ENCODE measurements around the gene KLK8.
"Not testable (repeated sequence)": the region's sequence is repeated elsewhere in the genome, so short reads cannot be mapped to it uniquely, and the experiment has no call there.

Gene KLK8

DNA sequence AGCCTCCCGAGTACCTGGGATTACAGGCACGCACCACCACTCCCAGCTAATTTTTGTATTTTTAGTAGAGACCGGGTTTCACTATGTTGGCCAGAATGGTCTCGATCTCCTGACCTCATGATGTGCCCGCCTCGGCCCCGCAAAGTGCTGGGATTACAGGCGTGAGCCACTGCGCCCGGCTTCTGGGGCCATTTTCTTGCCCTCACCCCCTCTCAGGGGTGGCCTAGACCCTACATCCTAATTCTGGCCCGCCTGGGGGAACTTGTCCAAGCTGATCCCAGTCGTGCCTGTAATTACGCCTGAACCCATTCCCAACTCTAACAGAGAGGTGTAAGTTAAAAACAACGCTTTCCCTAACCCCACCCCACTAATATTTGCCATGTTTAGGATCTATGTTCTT lies 17.0 kb downstream of the KLK8 start:
- not testable (repeated sequence) for DNase-seq (ENCODE audit: low read depth in 2 of 2, low spot score in 1 of 2)

DNA sequence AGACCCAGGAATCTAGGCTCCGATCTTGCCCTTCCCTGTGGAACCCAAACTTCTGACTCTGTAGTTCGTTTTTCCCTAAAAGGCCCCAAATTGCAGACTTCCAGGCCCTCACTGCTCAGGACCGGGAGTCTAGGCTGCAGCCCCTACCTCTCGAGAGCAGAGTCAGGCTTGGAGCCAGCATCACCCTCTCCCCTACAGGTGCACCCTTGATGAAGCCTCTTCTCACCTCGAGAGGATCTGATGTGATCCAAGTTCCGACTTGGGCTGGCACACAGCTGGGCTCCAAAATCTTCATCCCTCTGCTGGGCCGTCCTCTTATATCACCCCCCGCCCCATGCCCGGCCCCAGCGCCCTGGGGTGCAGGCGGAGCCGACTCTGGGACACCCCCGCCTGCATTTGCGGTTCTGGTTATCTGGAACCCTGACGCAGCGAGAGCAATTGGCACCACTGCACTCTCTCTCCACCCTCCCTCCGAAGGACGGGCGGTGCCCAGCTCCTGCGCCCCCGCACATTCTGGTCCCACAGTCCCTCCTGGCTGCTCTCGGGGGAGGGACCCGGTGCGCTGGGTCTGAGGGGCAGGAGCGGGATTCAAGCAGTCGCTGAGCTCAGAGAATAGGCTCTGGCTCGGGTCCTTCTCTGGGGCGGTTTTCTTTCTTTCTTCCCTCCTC lies 17.6 kb downstream of the KLK8 start, which contains the start of gene KLK7:
Gene KLK7, minus strand, starts transcription at position 293 of the 668 bp plus-strand sequence. CDS start 1,518 bp downstream, outside the sequence.
- DNase-seq (ENCODE audit: low read depth in 2 of 2, low spot score in 1 of 2) = no peak

DNA sequence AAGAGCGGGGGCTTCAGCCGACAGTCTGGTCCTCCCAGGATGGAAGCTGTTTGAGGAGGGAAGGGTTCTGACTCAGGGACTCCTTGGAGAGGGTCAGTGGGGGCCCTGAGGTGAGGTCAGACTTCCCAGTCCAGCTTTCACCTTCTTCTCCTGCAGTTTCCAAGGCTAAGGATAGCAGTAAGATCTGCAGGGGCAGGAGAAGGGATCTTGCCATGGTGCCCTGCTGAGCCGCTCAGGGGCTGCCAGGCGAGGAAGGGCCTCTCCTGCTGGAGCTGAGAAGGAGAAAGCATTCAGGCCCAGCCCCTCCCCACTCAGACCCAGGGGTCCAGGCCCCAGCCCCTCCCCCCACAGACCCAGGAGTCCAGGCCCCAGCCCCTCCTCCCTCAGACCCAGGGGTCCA lies 19.2 kb downstream of the KLK8 start:
- no peak for DNase-seq (ENCODE audit: low read depth in 2 of 2, low spot score in 1 of 2)

DNA sequence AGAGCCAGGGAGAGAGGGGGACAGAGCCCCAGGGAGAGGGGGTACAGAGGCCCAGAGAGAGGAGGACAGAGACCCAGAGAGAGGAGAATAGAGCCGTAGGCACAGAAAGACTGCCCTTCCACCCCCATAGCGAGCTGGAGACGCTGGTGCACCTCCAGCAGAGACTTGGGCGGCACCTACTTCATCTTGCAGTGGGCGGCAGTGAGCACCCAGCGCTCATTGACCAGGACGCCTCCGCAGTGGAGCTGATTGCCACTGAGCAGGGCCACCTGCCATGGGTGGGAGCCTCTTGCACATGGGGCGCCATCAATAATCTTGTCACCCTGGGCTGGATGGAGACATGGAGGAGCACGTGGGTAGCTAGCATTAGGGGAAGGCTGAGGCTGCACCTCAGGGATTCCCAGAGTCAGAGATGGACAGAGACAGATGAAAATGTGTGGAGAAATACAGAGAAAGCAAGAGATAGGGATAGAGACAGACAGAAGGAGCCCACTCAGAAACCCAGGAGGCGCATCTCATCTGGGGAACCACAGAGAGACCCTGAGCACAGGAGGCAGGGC lies 19.7 kb downstream of the KLK8 start:
- no peak for DNase-seq (ENCODE audit: low read depth in 2 of 2, low spot score in 1 of 2)

DNA sequence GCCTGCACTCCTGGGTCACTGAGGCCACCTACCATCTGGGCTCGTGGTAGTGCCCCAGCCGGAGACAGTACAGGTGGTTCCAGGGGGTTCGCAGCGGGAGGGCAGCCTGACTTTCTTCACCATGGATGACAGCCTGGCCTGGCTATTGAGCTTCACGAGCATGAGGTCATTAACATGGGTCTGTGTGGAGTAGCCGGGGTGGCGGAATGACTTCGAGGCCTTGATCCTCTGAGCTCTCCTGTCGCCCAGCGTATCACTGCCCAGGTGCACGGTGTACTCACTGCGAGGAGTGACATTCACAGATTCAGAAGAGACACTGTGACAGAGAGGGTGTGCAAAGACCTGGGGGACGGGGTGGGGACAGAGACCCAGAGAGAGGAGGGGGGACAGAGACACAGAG lies 21.2 kb downstream of the KLK8 start:
- DNase-seq (ENCODE audit: low read depth in 2 of 2, low spot score in 1 of 2) = no peak

DNA sequence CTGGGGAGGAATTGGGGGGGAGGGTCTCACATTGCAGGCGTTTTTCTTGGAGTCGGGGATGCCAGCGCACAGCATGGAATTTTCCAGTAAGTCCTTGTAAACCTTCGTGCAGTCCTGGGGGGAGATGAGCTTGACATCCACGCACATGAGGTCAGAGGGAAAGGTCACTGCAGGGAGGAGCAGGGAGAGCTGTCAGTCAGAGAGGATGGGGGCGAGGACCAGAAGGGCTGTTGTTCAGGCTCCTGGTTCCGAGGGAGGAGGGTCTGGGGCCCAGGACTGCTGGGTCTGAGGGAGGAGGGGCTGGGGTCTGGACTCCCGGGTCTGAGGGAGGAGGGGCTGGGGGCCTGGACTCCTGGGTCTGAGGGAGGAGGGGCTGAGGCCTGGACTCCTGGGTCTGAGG lies 21.6 kb downstream of the KLK8 start:
- DNase-seq (ENCODE audit: low read depth in 2 of 2, low spot score in 1 of 2) = no peak

DNA sequence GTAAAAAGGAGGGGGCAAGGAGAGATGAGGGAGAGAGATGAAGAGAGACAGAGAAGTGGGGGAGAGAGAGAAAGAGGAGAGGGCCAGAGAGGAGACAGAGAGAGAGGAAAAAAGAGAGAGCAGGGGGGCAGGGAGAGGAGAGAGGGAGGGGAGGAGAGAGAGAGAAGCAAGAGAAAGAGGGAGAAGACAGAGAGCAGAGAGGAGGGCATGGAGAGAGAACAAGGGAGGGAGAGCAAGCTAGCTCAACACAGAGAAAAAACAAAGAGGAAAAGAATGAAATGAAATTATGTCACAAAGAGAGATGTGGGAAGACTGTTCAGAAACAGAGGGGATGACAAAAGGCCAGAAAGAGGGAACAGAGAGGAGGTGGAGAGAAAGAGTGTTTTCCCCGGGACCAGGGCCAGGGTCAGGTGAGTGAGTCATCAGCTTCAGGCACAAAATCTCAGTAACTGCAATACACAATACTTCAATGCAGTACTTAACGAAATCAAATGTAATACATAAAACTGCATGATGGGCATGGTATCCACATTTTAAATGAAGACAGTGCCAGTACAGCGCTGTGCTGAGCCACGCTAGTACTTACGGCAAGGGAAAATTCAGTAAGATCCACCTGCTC lies 22.5 kb downstream of the KLK8 start:
- DNase-seq (ENCODE audit: low read depth in 2 of 2, low spot score in 1 of 2) = no peak

DNA sequence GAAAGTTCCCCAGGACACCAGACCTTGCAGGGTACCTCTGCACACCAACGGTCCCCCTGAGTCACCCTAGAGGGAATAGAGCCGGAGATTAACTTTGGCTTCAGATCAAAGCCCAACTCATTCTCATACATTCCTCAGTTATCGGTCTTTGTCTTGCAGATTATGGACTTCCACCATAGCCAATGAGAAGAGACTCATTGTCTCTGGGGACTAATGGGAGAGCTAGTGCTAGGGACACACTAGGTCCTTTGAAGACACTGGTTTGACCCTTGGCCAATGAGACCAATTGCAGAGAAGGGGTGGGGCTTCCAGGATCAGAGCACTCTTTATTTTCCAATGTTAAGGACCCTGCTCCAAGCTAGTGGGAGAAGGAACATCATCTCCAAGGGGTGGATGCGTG lies 23.8 kb downstream of the KLK8 start:
- DNase-seq (ENCODE audit: low read depth in 2 of 2, low spot score in 1 of 2) = no peak

DNA sequence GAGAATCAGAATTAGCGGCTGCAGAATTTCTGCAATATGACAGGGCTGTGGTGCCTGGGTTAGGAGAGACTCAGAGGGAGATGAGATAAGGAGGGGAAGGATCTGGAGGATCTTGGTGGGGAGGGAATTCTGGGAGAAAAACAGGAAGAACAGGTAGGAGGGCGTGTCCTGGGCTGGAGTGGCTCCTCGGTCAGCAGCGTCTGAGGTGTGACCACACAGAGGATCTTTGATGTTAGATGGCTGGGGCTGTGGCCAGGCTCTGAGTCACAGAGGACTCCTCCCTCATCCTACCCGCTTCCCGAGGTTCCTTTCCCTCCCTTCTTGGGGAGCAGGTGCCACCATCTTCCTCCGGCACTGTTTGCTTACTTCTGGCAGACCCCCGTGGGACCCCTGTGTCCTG lies 25.6 kb downstream of the KLK8 start:
- no peak for DNase-seq (ENCODE audit: low read depth in 2 of 2, low spot score in 1 of 2)

DNA sequence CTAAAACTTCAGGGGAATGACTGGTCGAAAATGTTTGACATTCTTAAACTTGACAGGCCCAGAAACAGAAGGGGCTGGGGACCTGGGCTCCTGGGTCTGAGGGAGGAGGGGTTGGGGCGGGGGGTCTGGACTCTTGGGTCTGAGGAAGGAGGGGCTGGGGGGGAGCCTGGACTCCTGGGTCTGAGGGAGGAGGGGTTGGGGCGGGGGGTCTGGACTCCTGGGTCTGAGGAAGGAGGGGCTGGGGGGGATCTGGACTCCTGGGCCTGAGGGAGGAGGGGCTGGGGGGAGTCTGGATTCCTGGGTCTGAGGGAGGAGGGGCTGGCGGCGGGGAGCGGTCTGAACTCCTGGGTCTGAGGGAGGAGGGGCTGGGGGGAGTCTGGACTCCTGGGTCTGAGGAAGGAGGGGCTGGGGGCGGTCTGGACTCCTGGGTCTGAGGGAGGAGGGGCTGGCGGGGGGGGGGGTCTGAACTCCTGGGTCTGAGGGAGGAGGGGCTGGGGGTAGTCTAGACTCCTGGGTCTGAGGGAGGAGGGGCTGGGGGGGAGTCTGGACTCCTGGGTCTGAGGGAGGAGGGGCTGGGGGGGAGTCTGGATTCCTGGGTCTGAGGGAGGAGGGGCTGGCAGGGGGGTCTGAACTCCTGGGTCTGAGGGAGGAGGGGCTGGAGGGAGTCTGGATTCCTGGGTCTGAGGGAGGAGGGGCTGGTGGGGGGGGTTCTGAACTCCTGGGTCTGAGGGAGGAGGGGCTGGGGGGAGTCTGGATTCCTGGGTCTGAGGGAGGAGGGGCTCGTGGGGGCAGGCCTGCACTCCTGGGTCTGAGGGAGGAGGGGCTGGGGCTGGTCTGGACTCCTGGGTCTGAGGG lies 26.5 kb downstream of the KLK8 start:
- no peak for DNase-seq (ENCODE audit: low read depth in 2 of 2, low spot score in 1 of 2)

DNA sequence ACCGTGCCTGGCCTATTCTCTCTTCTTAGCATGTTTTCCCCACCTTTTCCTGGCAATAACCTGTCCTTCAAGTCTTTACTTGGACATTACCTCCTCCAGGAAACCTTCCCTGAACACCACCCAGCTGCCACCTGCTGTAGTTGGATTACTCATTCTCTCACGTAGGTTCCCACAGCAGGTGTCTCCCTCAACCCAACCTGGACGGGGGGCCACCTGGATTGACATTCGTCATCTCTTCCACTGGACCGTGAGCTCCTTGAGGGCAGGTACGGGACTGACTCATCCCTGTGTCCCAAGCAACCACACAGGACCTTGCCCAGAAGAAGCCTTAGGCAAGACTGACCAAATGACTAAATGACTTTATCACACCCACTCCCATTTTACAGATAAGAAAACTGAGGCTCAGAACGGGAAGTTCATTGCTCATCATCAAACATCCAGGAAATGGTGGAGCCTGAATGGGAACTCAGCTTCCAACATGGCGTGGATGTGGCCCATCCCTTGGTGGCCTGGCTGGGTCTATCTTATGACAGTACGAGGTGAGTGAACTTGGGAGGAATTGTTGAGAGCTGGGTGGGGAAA lies 28.5 kb downstream of the KLK8 start:
- no peak for DNase-seq (ENCODE audit: low read depth in 2 of 2, low spot score in 1 of 2)

DNA sequence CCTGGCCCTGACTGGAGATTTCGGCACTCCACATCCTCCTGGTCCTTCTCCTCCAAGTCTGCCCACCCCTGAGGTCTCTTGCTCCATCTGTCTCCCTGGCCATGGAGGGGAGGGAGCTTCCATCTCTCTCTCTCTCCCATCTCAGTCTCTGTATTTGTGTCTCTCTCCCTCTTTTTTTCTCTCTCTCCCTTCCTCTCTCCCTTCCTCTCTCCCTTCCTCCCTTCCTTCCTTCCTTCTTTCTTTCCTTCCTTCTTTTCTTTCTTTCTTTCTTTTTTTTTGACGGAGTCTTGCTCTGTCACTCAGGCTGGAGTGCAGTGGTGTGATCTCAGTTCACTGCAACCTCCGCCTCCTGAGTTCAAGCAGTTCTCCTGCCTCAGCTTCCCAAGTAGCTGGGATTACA lies 31.6 kb downstream of the KLK8 start:
- not testable (repeated sequence) for DNase-seq (ENCODE audit: low read depth in 2 of 2, low spot score in 1 of 2)

DNA sequence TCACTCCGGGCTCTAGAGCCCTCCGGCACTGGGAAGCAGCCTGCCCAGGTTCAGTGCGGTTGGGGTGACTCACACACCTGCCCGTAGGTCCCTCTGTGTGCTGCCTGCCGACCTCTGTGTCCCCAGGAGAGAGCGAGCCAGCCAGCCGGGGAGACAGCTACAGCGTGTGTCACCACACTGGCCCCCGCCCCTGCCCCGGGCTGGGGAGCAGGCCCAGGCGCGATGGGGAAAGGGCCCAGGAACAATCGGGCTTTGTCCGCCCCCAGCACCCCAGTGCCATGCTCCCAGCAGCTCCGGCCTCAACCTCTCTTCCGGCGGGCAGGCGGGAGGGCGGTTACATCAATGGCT lies 32.0 kb downstream of the KLK8 start, which contains the start of gene KLK6:
Gene KLK6, minus strand, starts transcription at position 179 of the 348 bp plus-strand sequence. CDS start 1,487 bp downstream, outside the sequence.
- no peak for DNase-seq (ENCODE audit: low read depth in 2 of 2, low spot score in 1 of 2)

DNA sequence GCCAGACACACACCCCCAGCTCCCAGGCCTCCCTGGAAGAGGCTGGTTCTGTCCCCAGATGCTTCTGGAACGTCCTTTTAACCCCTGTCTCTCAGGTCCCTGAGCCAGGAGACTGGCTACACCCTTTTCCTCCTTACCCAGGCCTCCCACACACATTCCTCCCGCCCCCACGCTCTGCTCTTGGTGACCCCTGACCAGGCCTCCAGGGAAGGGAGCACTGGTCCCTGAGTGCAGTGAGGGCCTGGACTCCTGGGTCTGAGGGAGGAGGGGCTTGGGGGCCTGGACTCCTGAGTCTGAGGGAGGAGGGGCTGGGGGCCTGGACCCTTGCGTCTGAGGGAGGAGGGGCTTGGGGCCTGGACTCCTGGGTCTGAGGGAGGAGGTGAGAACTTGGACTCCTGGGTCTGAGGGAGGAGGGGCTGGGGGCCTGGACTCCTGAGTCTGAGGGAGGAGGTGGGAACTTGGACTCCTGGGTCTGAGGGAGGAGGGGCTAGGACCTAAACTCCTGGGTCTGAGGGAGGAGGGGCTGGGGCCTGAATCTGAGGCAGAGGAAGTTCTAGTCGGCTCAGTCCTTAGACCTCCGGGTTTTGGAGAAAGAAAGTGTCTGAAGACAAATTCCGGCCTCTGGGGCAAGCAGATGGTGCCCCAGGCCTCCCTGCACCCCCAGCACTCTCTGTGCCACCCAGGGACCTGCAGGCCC lies 32.5 kb downstream of the KLK8 start:
- no peak for DNase-seq (ENCODE audit: low read depth in 2 of 2, low spot score in 1 of 2)

DNA sequence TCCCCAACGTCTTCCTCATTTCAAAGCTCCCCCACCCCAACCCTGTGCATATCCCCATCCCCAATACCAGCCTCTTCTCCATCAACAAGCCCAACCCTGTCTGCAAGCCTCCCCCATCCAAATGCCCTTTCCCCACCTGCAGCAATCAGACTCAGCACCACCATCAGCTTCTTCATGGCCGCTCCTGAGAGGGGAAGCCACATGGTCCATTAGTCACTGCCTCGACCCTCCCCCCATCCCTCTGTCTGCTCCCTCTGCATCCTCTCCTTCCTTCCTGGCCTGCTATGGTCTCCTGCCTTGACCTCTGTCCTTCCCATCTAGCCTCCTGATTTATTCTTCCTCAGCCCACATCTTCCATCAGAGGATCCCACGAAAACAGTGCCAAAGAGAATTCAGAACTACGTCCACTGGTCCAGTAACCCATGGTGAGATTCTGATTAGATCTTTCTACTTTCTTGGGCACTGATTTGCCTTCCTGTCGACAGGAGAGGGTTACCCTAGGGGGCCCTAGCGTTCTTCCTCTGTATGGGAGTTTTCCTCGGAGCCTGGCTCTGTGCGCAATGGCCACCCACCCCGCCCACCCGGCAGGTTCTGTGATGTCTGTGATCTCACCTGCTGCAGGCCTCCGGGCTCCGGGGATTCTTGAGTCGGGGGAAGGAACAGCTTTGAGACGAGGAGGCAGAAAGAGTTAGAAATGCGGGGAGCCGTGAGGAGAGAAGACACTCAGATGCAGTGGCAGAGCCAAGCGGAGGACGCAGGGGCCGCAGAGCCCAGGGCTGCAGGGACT lies 33.3 kb downstream of the KLK8 start:
- DNase-seq (ENCODE audit: low read depth in 2 of 2, low spot score in 1 of 2) = no peak

DNA sequence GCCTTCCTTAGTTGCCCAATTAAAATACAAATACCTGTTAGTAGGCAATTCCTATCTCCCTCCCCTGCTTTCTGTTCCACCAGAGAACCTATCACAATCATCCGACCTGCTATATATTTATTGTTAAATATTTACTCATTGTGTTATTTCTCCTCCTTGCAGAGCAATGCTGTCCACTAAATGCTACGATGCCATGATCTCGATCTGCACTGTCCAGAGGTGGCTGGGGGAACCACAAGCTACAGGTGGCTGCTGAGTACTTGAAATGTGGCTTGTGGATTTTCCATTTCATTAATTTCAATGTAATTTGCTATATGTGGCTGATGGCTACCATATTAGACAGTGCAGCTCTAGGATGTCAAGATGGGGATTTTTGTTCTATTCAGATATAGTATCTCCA lies 37.1 kb downstream of the KLK8 start:
- DNase-seq (ENCODE audit: low read depth in 2 of 2, low spot score in 1 of 2) = no peak

DNA sequence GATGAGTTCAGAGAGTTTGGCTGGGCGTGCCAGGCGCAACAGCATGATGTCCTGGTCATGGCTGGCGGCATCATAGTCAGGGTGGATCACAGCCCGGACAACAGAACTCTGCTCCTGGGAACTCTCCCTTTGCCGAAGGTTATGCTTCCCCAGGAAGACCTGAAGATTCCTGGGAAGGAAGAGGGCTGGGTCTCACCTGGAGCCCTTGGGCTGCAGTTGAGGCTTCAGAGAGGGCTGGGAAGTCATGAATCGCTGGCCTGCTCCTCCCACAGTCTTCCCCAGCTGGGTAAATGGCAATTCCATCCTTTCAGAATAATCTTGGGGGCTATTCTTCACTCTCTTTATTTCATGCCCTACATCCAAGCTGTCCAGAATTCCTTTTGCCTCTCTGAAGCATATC lies 38.0 kb downstream of the KLK8 start:
- no peak for DNase-seq (ENCODE audit: low read depth in 2 of 2, low spot score in 1 of 2)

DNA sequence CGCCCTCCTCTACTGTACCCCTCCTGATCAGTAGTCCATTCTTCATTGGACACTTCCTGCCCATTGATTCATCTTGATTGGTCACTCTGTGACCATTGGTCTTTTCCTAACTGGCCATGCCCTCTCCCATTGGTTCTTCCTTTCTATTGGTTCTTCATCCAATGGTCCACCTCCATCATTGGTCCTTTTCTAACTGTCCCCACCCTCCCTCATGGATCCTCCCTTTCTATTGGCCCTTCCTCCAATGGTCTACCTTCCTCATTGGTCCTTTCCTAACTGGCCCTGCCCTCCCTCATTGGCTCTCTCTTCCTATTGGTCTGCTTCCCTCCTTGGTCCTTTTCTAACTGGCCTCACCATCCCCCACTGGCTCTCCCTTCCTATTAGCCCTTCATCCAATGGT lies 39.2 kb downstream of the KLK8 start:
- no peak for DNase-seq (ENCODE audit: low read depth in 2 of 2, low spot score in 1 of 2)

DNA sequence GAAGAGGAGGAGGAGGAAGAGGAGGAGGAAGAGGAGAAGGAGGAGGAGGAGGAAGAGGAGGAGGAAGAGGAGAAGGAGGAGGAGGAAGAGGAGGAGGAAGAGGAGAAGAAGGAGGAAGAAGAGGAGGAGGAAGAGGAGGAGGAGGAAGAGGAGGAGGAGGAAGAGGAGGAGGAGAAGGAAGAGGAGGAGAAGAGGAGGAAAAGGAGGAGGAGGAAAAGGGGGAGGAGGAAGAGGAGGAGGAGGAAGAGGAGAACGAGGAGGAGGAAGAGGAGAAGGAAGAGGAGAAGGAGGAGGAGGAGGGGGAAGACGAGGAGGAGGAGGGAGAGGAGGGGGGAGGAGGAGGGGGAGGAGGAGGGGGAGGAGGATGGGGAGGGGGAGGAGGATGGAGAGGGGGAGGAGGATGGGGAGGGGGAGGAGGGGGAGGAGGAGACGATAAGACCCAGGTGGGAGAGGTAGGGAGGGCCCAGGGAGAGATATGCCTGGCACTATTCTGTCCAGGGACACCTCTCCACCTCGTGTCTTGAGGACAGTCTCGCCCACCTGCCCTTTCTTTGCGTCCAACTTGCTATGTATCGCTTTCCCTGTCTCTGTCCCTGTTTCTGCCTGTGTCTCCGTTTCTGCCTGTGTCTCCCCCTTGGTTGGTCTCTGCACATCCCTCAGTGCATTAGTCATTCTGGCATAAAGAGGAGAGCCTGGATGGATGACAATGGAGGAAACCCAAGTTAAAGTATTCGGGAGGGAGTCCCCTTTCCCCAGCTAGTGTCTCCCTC lies 41.5 kb downstream of the KLK8 start:
- no peak for DNase-seq (ENCODE audit: low read depth in 2 of 2, low spot score in 1 of 2)
